ENCODE measurements around the gene FLRT1. TPM values are rescaled to one million over a fixed set of nuclear protein-coding genes. Genes with fewer than 3 reads are reported as not detected.
A peak's percentile ranks its signal among the peaks of the same experiment; 100 is the strongest.

FLRT1 gene
- total RNA-seq, 4 donors from 2014 or later: 0.32 to 1.4 (median 0.90) TPM

- intact Hi-C loops (cut with DNase I; ENCODE audit: low total_unique reads): no loop called here
- peaks cover 0 to 15% (median 8%) of the 10 kb centered on the region in 4 donors for H3K4me1 ChIP-seq
- no peak overlapping the region for H3K4me3 ChIP-seq
- in situ Hi-C loops (cut with MboI; ENCODE audit: low pct_ligation_motif_present in 1 of 4, low pct_unique_long_range_greater_than_20kb in 1 of 4, low sequenced_read_pairs in 3 of 4): no loop called here
- no peak for DNase-seq
- WGBS, 2 donors (ENCODE audit: low coverage in 1 of 2): 74 to 100% methylated on average over 1 to 3 of the region's 3 CpGs
- H3K27ac ChIP-seq: no peak overlapping the region
- no peaks in the 10 kb centered on the region for H3K9me3 ChIP-seq
- peaks cover 41% of the 10 kb centered on the region for H3K27me3 ChIP-seq
- no peaks in the 10 kb centered on the region for H3K36me3 ChIP-seq
- TF ChIP-seq POLR2AphosphoS5 (IDR thresholded peaks at IDR 0.05): no peak
- TF ChIP-seq CTCF (IDR thresholded peaks at IDR 0.05): no peak
- no peak for TF ChIP-seq POLR2A (IDR thresholded peaks at IDR 0.05)
- no peak for TF ChIP-seq EP300 (IDR thresholded peaks at IDR 0.05; ENCODE audit: low read depth)
Measured at GRCh38 chr11:64031001-64031400, 4.7 kb upstream of the FLRT1 start.

- 20 to 75% methylated on average over 1 to 4 of the region's 4 CpGs for WGBS, 2 donors (ENCODE audit: low coverage in 1 of 2)
- intact Hi-C loops (cut with DNase I; ENCODE audit: low total_unique reads) (no loop called here), in situ Hi-C loops (cut with MboI; ENCODE audit: low pct_ligation_motif_present in 1 of 4, low pct_unique_long_range_greater_than_20kb in 1 of 4, low sequenced_read_pairs in 3 of 4) (no loop called here)
- TF ChIP-seq POLR2AphosphoS5 (IDR thresholded peaks at IDR 0.05): no peak
- no peak for TF ChIP-seq CTCF (IDR thresholded peaks at IDR 0.05)
- TF ChIP-seq POLR2A (IDR thresholded peaks at IDR 0.05): no peak
- no peak for TF ChIP-seq EP300 (IDR thresholded peaks at IDR 0.05; ENCODE audit: low read depth)
- no peaks in the 10 kb centered on the region for H3K36me3 ChIP-seq
- no peak overlapping the region for H3K27ac ChIP-seq
- peaks cover 0 to 24% (median 18%) of the 10 kb centered on the region in 4 donors for H3K4me1 ChIP-seq
- H3K9me3 ChIP-seq: no peaks in the 10 kb centered on the region
- no peak overlapping the region for H3K4me3 ChIP-seq
- DNase-seq: no peak
- peaks cover 51% of the 10 kb centered on the region for H3K27me3 ChIP-seq
Measured at GRCh38 chr11:64032050-64032449, 3.7 kb upstream of the FLRT1 start.

GRCh38 chr11:64034411-64034811 lies 1.3 kb upstream of the FLRT1 start:
- no peaks in the 10 kb centered on the region for H3K9me3 ChIP-seq
- H3K4me3 ChIP-seq: no peak overlapping the region
- intact Hi-C loops (cut with DNase I; ENCODE audit: low total_unique reads): no loop called here
- H3K27ac ChIP-seq: no peak overlapping the region
- H3K4me1 ChIP-seq: peaks cover 0 to 20% (median 14%) of the 10 kb centered on the region in 4 donors
- WGBS, 2 donors (ENCODE audit: low coverage in 1 of 2): 40 to 80% methylated on average over 2 to 9 of the region's 9 CpGs
- H3K27me3 ChIP-seq: peaks cover 50% of the 10 kb centered on the region
- in situ Hi-C loops (cut with MboI; ENCODE audit: low pct_ligation_motif_present in 1 of 4, low pct_unique_long_range_greater_than_20kb in 1 of 4, low sequenced_read_pairs in 3 of 4): no loop called here
- no peak for DNase-seq
- TF ChIP-seq POLR2A (IDR thresholded peaks at IDR 0.05): no peak
- no peak for TF ChIP-seq CTCF (IDR thresholded peaks at IDR 0.05)
- no peak for TF ChIP-seq EP300 (IDR thresholded peaks at IDR 0.05; ENCODE audit: low read depth)
- no peak for TF ChIP-seq POLR2AphosphoS5 (IDR thresholded peaks at IDR 0.05)
- no peaks in the 10 kb centered on the region for H3K36me3 ChIP-seq

GRCh38 chr11:64035081-64035524 lies 628 bp upstream of the FLRT1 start:
- intact Hi-C loops (cut with DNase I; ENCODE audit: low total_unique reads) (loop anchor here (5.0 kb wide), 1 partner anchor 112 kb away; no protein-coding TSS in a partner anchor), in situ Hi-C loops (cut with MboI; ENCODE audit: low pct_ligation_motif_present in 1 of 4, low pct_unique_long_range_greater_than_20kb in 1 of 4, low sequenced_read_pairs in 3 of 4) (no loop called here)
- no peak overlapping the region for H3K27ac ChIP-seq
- peak overlapping the region in 2 of 4 donors; percentile 18 to 35 for H3K4me3 ChIP-seq
- TF ChIP-seq CTCF (IDR thresholded peaks at IDR 0.05) (no peak), POLR2AphosphoS5 (IDR thresholded peaks at IDR 0.05) (no peak), EP300 (IDR thresholded peaks at IDR 0.05; ENCODE audit: low read depth) (no peak), POLR2A (IDR thresholded peaks at IDR 0.05) (no peak)
- H3K27me3 ChIP-seq: peaks cover 50% of the 10 kb centered on the region
- peaks cover 0 to 20% (median 14%) of the 10 kb centered on the region in 4 donors for H3K4me1 ChIP-seq
- no peaks in the 10 kb centered on the region for H3K9me3 ChIP-seq
- no peaks in the 10 kb centered on the region for H3K36me3 ChIP-seq
- 10% methylated on average over 16 of the region's 17 CpGs; no CpG with 5 or more reads in 1 of the 2 donors for WGBS, 2 donors (ENCODE audit: low coverage in 1 of 2)
- DNase-seq: no peak
